ENCODE results near the gene PAX3. TPM values are rescaled to one million over a fixed set of nuclear protein-coding genes. Genes with fewer than 3 reads are reported as not detected.

The PAX3 gene
- total RNA-seq, 1 experiment from 2014 or later = not detected

- Histone ChIP-seq H3K79me2 (ENCODE audit: insufficient read depth, low read length) (no peaks in the 10 kb centered on the region), H3K4me3 (replicated peaks in 1 of 2; ENCODE audit: low read depth in 1 of 2, low read length in 2 of 2) (no peak overlapping the region), H3K9me3 (ENCODE audit: control insufficient read depth in 1 of 2, insufficient read depth in 1 of 2, low read depth in 1 of 2, low read length in 2 of 2) (no peaks in the 10 kb centered on the region), H4K20me1 (ENCODE audit: insufficient read depth) (no peaks in the 10 kb centered on the region), H3K4me2 (ENCODE audit: low read length) (no peak overlapping the region), H2AFZ (ENCODE audit: low read depth, low read length, poor library complexity, severe bottlenecking) (no peak overlapping the region), H3K9me2 (ENCODE audit: insufficient read depth) (no peaks in the 10 kb centered on the region), H3K4me1 (ENCODE audit: control insufficient read depth in 1 of 2, insufficient read depth in 2 of 2, low read length in 2 of 2) (no peaks in the 10 kb centered on the region), H3K27me3 (ENCODE audit: insufficient read depth, low read length) (peaks cover 64% of the 10 kb centered on the region), H3K36me3 (ENCODE audit: control insufficient read depth in 1 of 2, insufficient read depth in 2 of 2, low read length in 2 of 2) (no peaks in the 10 kb centered on the region), H3K9ac (ENCODE audit: low read length) (no peak overlapping the region), H3K27ac (ENCODE audit: low read depth, low read length) (no peak overlapping the region)
- intact Hi-C loops (cut with micrococcal nuclease) = no loop called here
- no TSS peak for BruUV-seq (replicated peaks)
- CTCF ChIA-PET = no interaction called here
- POLR2A ChIA-PET = no interaction called here
- no peak for TF ChIP-seq SP1 (IDR thresholded peaks at IDR 0.05; ENCODE audit: low read depth)
- DNase-seq (ENCODE audit: low read depth, low spot score) (no peak), ATAC-seq (no peak)
- RAD21 ChIA-PET (ENCODE audit: low non-redundant PET in 1 of 2, low total read pairs in 2 of 2, uncharacterized antibody in 2 of 2, unreplicated experiment in 2 of 2) = no interaction called here
These were observed 37.3 kb downstream of the PAX3 start for GRCh38 chr2:222261504-222261903.

GRCh38 chr2:222257645-222258044 is 41.2 kb downstream of the PAX3 start:
- no TSS peak for BruUV-seq (replicated peaks)
- H3K9me3 ChIP-seq (ENCODE audit: control insufficient read depth in 1 of 2, insufficient read depth in 1 of 2, low read depth in 1 of 2, low read length in 2 of 2) = no peaks in the 10 kb centered on the region
- POLR2A ChIA-PET = no interaction called here
- CTCF ChIA-PET = no interaction called here
- no peak overlapping the region for H3K9ac ChIP-seq (ENCODE audit: low read length)
- H3K36me3 ChIP-seq (ENCODE audit: control insufficient read depth in 1 of 2, insufficient read depth in 2 of 2, low read length in 2 of 2) = no peaks in the 10 kb centered on the region
- ATAC-seq (no peak), DNase-seq (ENCODE audit: low read depth, low spot score) (no peak)
- H3K9me2 ChIP-seq (ENCODE audit: insufficient read depth) = no peaks in the 10 kb centered on the region
- no peaks in the 10 kb centered on the region for H3K79me2 ChIP-seq (ENCODE audit: insufficient read depth, low read length)
- RAD21 ChIA-PET (ENCODE audit: low non-redundant PET in 1 of 2, low total read pairs in 2 of 2, uncharacterized antibody in 2 of 2, unreplicated experiment in 2 of 2) = no interaction called here
- H4K20me1 ChIP-seq (ENCODE audit: insufficient read depth) = no peaks in the 10 kb centered on the region
- no peak overlapping the region for H3K4me2 ChIP-seq (ENCODE audit: low read length)
- intact Hi-C loops (cut with micrococcal nuclease) = no loop called here
- no peaks in the 10 kb centered on the region for H3K4me1 ChIP-seq (ENCODE audit: control insufficient read depth in 1 of 2, insufficient read depth in 2 of 2, low read length in 2 of 2)
- no peak for TF ChIP-seq FOSL1 (IDR thresholded peaks at IDR 0.05; ENCODE audit: low read depth)
- no peak for TF ChIP-seq TCF7L2 (IDR thresholded peaks at IDR 0.05; ENCODE audit: borderline replicate concordance, extremely low read depth, insufficient read depth, insufficient read length)
- TF ChIP-seq POLR2A (IDR thresholded peaks at IDR 0.05; ENCODE audit: borderline replicate concordance, extremely low read depth, insufficient read depth, insufficient read length) = no peak
- no peak for TF ChIP-seq SRF (IDR thresholded peaks at IDR 0.05; ENCODE audit: low read depth)
- no peak for TF ChIP-seq ZBTB33 (IDR thresholded peaks at IDR 0.05; ENCODE audit: extremely low read depth, insufficient replicate concordance, low read length)
- no peak for TF ChIP-seq ZNF274 (IDR thresholded peaks at IDR 0.05; ENCODE audit: low read depth, low read length)
- TF ChIP-seq ATF3 (IDR thresholded peaks at IDR 0.05) = no peak
- TF ChIP-seq CEBPB (IDR thresholded peaks at IDR 0.05; ENCODE audit: low read depth) = no peak
- no peak for TF ChIP-seq REST (IDR thresholded peaks at IDR 0.05; ENCODE audit: low read depth)
- no peak for TF ChIP-seq POLR2AphosphoS5 (IDR thresholded peaks at IDR 0.05; ENCODE audit: low read depth, low read length)
- no peak for TF ChIP-seq SP1 (IDR thresholded peaks at IDR 0.05; ENCODE audit: low read depth)
- no peak for TF ChIP-seq ELF1 (IDR thresholded peaks at IDR 0.05; ENCODE audit: borderline replicate concordance, low read depth)
- no peak for TF ChIP-seq SIN3A (IDR thresholded peaks at IDR 0.05; ENCODE audit: low read depth)
- TF ChIP-seq EGR1 (IDR thresholded peaks at IDR 0.05; ENCODE audit: low read depth) = no peak
- no peak for TF ChIP-seq JUND (IDR thresholded peaks at IDR 0.05)
- no peak for TF ChIP-seq RAD21 (IDR thresholded peaks at IDR 0.05; ENCODE audit: low read depth)
- peaks cover 55% of the 10 kb centered on the region for H3K27me3 ChIP-seq (ENCODE audit: insufficient read depth, low read length)
- no peak overlapping the region for H3K27ac ChIP-seq (ENCODE audit: low read depth, low read length)
- no peak overlapping the region for H3K4me3 ChIP-seq (replicated peaks in 1 of 2; ENCODE audit: low read depth in 1 of 2, low read length in 2 of 2)
- no peak overlapping the region for H2AFZ ChIP-seq (ENCODE audit: low read depth, low read length, poor library complexity, severe bottlenecking)
